Measurements from ENCODE around the gene MIF4GD.
"Not testable (repeated sequence)": the region's sequence is repeated elsewhere in the genome, so short reads cannot be mapped to it uniquely, and the experiment has no call there.

The MIF4GD gene

DNA sequence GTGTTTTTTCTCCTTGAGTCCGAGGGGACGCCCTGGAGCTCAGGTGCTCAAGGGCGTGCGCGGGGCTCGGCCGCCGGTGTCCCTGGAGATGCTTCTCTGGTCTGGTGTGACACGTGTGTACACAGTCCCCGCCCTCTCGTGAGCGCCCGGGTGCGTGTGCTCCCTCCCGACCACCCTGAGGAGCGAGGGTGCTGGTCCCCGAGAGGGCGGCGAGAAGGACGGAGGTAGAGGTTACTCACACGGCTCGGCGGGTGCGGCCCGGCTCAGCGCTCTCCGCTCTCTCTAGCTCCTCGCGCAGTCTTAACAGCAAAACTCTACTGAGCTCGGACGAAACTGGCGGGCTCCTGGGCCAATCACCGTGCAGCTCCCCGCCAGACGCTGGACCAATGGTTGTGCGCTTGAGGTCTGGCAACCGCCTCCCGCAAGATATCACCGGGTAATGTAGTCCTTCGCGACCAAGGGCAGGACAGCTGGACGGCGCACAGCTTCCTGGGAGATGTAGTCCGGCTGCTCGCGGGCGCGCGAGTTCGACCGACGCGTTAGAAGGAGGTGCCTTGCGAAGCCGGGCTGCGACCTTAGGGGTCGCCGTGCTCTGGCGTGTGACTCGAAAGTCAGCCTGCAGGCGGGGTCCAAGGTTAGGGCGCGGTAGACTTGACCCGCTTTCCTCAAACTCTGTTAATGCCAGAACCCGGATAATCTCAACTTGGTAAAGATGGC lies 18.2 kb upstream of the MIF4GD start, which contains the start of gene SLC25A19:
Gene SLC25A19, minus strand, starts transcription at position 319 of the 717 bp plus-strand sequence. CDS start 2,669 bp downstream, outside the sequence.
- H3K36me3 Mint-ChIP-seq (ENCODE audit: low read depth) = no peaks in the 10 kb centered on the region
- H3K9me3 Mint-ChIP-seq = peaks cover 3% of the 10 kb centered on the region
- TF ChIP-seq, protein P1, sequence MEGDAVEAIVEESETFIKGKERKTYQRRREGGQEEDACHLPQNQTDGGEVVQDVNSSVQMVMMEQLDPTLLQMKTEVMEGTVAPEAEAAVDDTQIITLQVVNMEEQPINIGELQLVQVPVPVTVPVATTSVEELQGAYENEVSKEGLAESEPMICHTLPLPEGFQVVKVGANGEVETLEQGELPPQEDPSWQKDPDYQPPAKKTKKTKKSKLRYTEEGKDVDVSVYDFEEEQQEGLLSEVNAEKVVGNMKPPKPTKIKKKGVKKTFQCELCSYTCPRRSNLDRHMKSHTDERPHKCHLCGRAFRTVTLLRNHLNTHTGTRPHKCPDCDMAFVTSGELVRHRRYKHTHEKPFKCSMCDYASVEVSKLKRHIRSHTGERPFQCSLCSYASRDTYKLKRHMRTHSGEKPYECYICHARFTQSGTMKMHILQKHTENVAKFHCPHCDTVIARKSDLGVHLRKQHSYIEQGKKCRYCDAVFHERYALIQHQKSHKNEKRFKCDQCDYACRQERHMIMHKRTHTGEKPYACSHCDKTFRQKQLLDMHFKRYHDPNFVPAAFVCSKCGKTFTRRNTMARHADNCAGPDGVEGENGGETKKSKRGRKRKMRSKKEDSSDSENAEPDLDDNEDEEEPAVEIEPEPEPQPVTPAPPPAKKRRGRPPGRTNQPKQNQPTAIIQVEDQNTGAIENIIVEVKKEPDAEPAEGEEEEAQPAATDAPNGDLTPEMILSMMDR (IDR thresholded peaks at IDR 0.05) = no peak
- peaks cover 53% of the 10 kb centered on the region for H3K27me3 Mint-ChIP-seq (ENCODE audit: low read depth, poor library complexity)
- peak within 1 kb of the TSS; percentile 98 for H3K4me3 Mint-ChIP-seq
- DNase-seq = peak; percentile 96
- peak within 1 kb of the TSS; percentile 93 for H3K27ac Mint-ChIP-seq
- H3K4me1 Mint-ChIP-seq = peaks cover 34% of the 10 kb centered on the region

- peak overlapping the region; percentile 98 for H3K4me3 Mint-ChIP-seq
- peaks cover 53% of the 10 kb centered on the region for H3K27me3 Mint-ChIP-seq (ENCODE audit: low read depth, poor library complexity)
- TF ChIP-seq, protein P1 (IDR thresholded peaks at IDR 0.05) = no peak
- H3K27ac Mint-ChIP-seq = no peak overlapping the region
- peaks cover 3% of the 10 kb centered on the region for H3K9me3 Mint-ChIP-seq
- H3K36me3 Mint-ChIP-seq (ENCODE audit: low read depth) = no peaks in the 10 kb centered on the region
- H3K4me1 Mint-ChIP-seq = peaks cover 35% of the 10 kb centered on the region
- no peak for DNase-seq
Observed at GRCh38 chr17:75288770-75289114, 17.7 kb upstream of the MIF4GD start.

- Mint-ChIP-seq H3K4me3 (peak overlapping the region; percentile 98), H3K9me3 (peaks cover 3% of the 10 kb centered on the region), H3K4me1 (peaks cover 39% of the 10 kb centered on the region), H3K27ac (no peak overlapping the region), H3K36me3 (ENCODE audit: low read depth) (peaks cover 3% of the 10 kb centered on the region), H3K27me3 (ENCODE audit: low read depth, poor library complexity) (peaks cover 52% of the 10 kb centered on the region)
- TF ChIP-seq, protein P1 (IDR thresholded peaks at IDR 0.05) = no peak
- DNase-seq = no peak
Observed at GRCh38 chr17:75288359-75288758, 17.3 kb upstream of the MIF4GD start.

GRCh38 chr17:75287221-75287620 lies 16.2 kb upstream of the MIF4GD start:
- Mint-ChIP-seq H3K36me3 (ENCODE audit: low read depth) (peaks cover 5% of the 10 kb centered on the region), H3K9me3 (peaks cover 3% of the 10 kb centered on the region), H3K27me3 (ENCODE audit: low read depth, poor library complexity) (peaks cover 47% of the 10 kb centered on the region), H3K4me3 (no peak overlapping the region), H3K4me1 (peaks cover 41% of the 10 kb centered on the region), H3K27ac (no peak overlapping the region)
- DNase-seq = no peak
- TF ChIP-seq, protein P1 (IDR thresholded peaks at IDR 0.05) = no peak

DNA sequence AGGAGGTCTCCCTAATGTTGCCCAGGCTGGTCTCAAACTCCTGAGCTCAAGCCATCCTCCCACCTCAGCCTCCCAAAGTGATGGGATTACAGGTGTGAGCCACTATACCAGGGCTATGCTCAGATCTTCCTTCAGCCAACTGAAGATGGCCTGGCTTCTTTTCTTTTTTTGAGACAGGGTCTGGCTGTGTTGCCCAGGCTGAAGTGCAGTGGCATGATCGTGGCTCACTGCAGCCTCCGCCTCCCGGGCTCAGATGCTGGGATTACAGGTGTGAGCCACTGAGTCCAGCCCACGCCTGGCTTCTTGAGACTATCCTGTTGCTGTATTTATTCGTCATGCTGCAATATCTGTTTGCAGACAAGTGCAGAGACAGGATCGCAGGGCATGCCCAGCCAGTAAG lies 14.1 kb upstream of the MIF4GD start:
- Mint-ChIP-seq H3K27me3 (ENCODE audit: low read depth, poor library complexity) (peaks cover 27% of the 10 kb centered on the region), H3K27ac (no peak overlapping the region), H3K36me3 (ENCODE audit: low read depth) (peaks cover 11% of the 10 kb centered on the region), H3K4me1 (peaks cover 41% of the 10 kb centered on the region), H3K4me3 (no peak overlapping the region), H3K9me3 (peaks cover 3% of the 10 kb centered on the region)
- DNase-seq = no peak
- TF ChIP-seq, protein P1 (IDR thresholded peaks at IDR 0.05) = no peak

GRCh38 chr17:75280189-75280588 lies 9.2 kb upstream of the MIF4GD start:
- H3K27ac Mint-ChIP-seq; DNase-seq; H3K4me3 Mint-ChIP-seq; H3K4me1 Mint-ChIP-seq; H3K9me3 Mint-ChIP-seq; H3K27me3 Mint-ChIP-seq (ENCODE audit: low read depth, poor library complexity): not testable (repeated sequence)
- peaks cover 14% of the 10 kb centered on the region for H3K36me3 Mint-ChIP-seq (ENCODE audit: low read depth)
